DMS 273 (cell line): ENCODE measurements around the gene RIMBP2.

Experiments used
- DNase-seq: peaks from one replicate; lab custom pipeline; 2025; ENCODE audit not compliant: unreplicated experiment; lab: John Stamatoyannopoulos, UW

The RIMBP2 gene

GRCh38 chr12:130555221-130555620 is 160.9 kb downstream of the RIMBP2 start:
- no peak for DNase-seq

- DNase-seq = no peak
Observed at GRCh38 chr12:130552483-130552996, 163.6 kb downstream of the RIMBP2 start.

DNA sequence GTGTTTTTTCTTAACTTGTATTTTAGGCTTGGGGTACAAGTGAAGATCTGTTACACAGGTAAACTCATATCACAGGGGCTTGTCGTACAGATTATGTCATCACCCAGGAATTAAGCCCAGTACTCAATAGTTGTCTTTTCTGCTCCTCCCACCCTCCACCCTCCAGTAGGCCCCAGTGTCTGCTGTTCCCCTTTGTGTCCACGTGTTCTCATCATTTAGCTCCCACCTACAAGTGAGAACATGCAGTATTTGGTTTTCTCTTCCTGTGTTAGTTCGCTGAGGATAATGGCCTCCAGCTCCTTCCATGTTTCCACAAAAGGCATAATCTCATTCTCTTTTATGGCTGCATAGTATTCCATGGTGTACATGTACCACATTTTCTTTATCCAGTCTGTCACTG is 166.7 kb downstream of the RIMBP2 start:
- DNase-seq = no peak

DNA sequence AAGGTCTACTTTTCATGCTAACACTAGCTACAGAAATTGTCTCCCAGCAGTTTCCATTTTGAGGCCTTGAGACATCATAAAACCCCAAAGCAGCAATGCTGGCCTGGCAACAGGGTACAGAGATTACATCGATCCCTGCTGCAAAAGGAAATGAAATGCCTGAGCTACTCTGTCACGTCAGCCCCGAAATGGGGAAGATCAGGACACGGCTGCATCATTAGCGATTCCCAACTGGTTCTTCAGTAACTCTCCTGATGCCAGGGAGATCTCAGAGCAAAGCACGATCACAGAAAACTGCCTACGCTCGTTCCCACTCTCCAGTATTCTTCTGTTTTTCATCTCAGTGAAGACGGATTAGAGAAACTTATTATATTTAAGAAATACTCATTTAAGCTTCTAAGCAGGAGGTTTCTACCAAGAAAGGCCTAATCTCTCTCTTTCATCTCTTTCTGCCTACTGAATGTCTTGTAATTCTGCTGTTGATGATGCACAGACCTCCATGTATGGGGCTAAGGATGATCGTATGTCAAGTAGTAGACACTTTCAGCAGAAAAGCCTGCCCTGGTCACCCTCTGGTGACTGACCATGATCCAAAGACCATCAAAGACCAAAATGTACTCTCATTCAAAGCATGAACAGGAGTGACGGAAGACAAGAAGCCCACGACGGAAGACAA is 168.5 kb downstream of the RIMBP2 start:
- DNase-seq = no peak

DNA sequence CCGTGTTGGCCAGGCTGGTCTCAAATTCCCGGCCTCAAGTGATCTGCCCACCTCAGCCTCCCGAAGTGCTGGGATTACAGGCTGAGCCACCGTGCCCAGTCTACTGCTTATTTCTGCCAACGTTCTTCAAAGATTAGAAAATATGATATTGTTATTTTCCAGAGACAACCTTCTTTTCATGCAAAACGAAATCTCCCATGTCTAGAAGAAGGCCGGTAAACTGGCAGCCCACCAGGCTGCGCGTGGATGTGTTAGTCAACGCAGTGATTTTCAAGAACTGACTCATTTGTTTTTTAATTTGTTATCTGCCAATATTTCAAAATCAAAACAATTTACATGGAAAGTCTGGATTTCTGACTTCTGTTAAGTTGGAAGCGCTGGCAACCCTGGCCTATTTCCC is 169.6 kb downstream of the RIMBP2 start:
- DNase-seq = no peak

GRCh38 chr12:130545475-130545874 is 170.6 kb downstream of the RIMBP2 start:
- no peak for DNase-seq

- no peak for DNase-seq
Observed at GRCh38 chr12:130540376-130540775, 175.7 kb downstream of the RIMBP2 start.

DNA sequence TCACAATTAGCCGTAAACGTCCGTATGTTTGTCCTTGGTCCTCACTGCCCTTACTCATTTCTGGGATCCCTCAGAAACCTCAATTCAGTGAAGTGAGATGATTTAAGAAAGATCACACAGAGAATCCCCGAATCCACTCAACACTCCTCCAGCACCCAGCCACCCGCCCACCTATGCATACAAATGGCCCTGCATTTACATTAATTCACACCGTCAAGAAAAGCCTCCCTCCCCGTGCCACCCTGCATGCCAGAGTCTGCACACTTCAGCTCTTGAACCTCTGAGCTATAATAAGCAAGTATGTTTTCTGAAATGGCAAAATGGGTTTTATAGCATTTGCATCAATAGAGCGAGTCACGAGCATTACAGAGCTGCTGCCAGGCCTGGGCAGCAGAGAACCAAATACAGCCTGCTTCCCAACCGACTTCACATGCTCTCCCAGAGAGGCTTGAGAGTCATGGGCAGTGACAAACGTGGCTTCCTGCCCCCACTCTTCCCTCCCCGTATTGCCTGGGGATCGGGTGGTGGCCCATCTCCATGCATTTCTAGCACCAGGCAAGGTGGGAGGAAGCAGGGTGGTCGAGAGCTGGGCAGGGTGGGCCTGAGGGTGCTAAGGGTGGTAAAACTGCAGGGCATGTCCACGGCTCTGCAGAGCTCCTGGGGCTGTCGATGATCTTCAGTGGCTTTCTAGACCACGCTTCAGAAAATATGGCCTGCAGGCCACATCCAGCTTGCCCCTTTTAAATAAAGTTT is 177.6 kb downstream of the RIMBP2 start:
- no peak for DNase-seq

DNA sequence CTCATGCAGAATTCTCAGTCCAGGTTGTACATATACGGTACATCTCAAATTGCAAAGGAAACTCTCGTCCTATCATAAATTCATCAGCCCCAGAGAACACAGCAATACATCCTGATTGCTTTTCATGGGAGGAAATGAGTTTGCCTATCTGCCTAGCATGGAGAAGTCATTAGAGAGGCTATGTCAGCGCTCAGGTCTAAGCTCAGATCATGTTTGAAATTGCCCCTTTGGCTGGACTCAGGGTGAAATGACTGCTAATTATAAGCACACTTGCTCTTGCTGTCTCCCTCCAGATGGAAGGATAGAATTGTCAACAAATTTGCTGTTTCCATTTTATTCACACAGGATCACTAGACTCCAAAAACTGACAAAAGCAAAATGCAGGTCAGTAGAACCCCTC is 178.4 kb downstream of the RIMBP2 start:
- DNase-seq = no peak

GRCh38 chr12:130537051-130537450 is 179.0 kb downstream of the RIMBP2 start:
- DNase-seq = peak; percentile 38

DNA sequence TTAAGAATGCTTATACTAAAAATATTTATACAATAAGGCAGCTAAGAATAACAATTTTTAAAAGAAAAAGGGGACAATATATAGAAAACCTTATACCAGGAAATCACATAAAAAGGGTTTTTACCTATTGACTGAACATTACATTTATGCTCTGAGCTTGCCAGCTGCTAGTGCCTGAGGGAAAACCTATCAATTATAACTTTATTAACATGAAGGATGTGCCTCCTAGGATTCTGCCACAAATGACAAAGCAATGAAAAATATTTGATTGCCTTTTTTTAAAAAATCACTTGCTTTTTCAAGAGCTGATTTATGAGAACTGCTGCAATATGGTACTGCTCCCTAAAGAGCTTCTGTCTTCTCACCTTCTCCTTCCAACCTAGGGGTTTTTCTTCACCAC is 185.7 kb downstream of the RIMBP2 start:
- no peak for DNase-seq

DNA sequence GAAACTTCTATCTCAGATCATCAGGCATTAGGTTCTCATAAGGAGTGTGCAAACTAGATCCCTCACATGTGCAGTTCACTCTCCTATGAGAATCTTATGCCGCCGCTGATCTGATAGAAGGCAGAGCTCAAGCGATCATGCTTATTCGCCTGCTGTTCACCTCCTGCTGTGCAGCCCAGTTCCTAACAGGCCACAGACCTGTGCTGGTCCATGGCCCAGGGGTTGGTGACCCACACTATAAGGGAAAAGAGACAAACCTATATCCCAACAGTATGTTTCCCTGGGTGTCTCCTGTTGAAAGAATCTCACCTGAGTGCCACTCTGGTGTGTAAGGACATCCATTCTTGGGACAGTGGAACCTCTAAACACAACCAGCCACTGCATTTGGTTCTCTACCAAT is 186.3 kb downstream of the RIMBP2 start:
- DNase-seq = no peak

GRCh38 chr12:130527239-130527638 is 188.9 kb downstream of the RIMBP2 start:
- no peak for DNase-seq

- DNase-seq = no peak
Observed at GRCh38 chr12:130526813-130527212, 189.3 kb downstream of the RIMBP2 start.

GRCh38 chr12:130525384-130526172 is 190.5 kb downstream of the RIMBP2 start:
- DNase-seq = no peak

GRCh38 chr12:130524759-130525158 is 191.3 kb downstream of the RIMBP2 start:
- DNase-seq = no peak

GRCh38 chr12:130523863-130524614 is 192.1 kb downstream of the RIMBP2 start:
- DNase-seq = no peak

DNA sequence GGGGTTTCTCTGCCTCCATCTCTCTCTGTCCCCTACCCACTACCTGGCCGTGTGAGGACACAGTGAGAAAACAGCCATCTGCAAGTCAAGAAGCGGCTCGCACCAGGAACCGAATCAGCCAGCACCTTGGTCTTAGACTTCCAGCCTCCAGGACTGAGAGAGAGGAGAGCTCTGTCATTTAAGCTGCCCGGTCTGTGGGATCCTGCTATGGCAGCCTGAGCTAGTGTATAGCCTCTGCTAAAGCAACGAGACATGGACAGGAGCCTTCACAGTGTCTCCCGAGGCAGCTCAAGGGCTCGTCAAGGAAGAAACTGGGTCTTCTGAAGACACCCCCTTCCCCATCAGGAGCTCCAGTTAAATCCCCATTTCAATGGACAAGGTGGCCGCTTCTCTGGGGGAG is 192.9 kb downstream of the RIMBP2 start:
- no peak for DNase-seq

DNA sequence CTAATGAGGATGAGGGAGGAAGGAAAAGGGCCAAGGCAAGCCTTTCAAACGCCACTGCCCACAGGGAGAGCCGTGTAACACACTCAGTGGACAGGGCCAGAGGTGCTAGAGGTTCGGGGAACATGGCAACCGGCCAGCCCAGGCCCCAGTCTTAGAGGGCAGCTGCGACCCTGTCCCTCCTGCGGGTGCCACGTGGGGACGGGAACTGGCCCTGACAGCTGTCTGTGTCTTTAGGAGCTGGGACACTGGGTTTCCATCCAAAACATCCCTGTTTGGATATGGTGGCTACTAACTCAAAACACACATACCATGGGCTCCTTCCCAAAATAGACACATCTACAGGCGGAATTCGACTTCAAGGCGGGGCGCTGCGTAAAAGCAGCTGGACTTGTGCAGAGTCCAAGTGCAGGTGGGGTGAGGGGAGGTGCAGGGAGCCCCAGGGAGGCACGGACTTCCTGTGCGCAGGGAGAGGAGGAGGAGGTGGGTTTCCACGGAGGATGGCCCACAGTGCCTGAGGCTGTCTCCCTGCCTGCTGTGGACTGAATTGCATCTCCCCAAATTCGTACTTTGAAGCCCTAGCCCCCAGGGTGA is 193.8 kb downstream of the RIMBP2 start:
- DNase-seq = no peak

GRCh38 chr12:130521375-130522124 is 194.5 kb downstream of the RIMBP2 start:
- no peak for DNase-seq
